Measurements from ENCODE around the gene DERA. TPM values are rescaled to one million over a fixed set of nuclear protein-coding genes. Genes with fewer than 3 reads are reported as not detected.

DERA gene
- total RNA-seq, result 20.2 TPM
- long read RNA-seq, transcript DERA-201 (9 exons, 1,705 nt), result major isoform, 34 of 41 reads
- long read RNA-seq, partial matches to known transcripts, result 5 of 41 reads
- long read RNA-seq, other reads (novel, unspliced or antisense), result 0 of 41 reads

DNA sequence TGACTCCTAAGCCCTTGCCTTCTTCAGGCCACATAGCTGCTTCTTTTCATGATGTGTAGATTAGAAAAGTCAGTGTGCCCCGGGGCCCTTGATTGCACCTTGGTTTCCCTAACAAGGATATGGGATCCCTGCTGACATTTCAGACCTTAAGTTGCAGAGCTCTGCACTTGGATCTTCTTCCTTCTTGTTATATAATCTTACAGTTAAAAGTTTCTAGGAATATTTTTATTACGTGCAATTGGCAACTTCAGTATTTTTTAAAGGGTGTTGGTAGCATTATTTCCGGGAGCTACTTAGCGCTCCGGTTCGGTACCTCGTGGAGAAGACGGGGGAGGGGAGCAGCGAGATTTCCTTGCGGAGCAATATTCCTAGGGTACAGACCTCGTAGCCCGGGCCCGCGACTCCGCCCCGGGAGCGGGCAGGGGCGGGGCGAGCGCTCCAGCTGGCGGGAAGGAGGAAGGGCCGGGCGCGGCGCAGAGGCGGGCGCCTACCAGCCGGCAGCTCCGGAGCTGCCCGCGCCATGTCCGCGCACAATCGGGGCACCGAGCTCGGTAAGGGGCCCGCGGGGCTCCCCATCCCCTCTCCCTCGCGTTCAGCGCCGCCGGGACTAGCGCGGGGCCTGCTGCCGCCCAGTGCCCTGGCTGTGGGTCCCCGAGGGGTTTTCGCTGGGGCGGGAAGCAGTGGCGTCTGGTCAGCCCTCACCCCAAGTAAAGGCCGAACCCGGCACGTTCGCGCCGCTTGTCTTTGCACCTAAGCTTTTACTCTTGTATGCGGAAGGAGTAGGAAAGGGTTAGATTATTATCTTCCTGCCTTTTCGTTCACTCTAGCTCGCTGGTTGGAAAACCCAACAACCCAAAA, at the start of gene DERA:
Gene DERA, plus strand, starts transcription at position 469 of the 858 bp plus-strand sequence. Its CDS starts 52 bp downstream, at position 521.
- H3K4me1 ChIP-seq, result peaks cover 25% of the 10 kb centered on the region
- intact Hi-C loops (cut with micrococcal nuclease), result no loop called here
- no peaks in the 10 kb centered on the region for H3K9me3 ChIP-seq (replicated peaks)
- H3K36me3 ChIP-seq, result peaks cover 12% of the 10 kb centered on the region
- peak within 1 kb of the TSS; percentile 86 for H3K27ac ChIP-seq (replicated peaks)
- peak; percentile 26 for TF ChIP-seq CTCF (IDR thresholded peaks at IDR 0.05; ENCODE audit: borderline replicate concordance)
- no peaks in the 10 kb centered on the region for H3K27me3 ChIP-seq (ENCODE audit: low read depth)
- H3K4me3 ChIP-seq, result peak within 1 kb of the TSS; percentile 73
- DNase-seq, result peak; percentile 85

GRCh38 chr12:15861404-15861803, 49.7 kb upstream of the DERA start:
- intact Hi-C loops (cut with micrococcal nuclease), result no loop called here
- H3K4me3 ChIP-seq, result no peak overlapping the region
- DNase-seq, result no peak

GRCh38 chr12:15862840-15863239, 48.3 kb upstream of the DERA start:
- H3K9me3 ChIP-seq (replicated peaks), result no peaks in the 10 kb centered on the region
- no peak overlapping the region for H3K4me3 ChIP-seq
- H3K4me1 ChIP-seq, result no peaks in the 10 kb centered on the region
- no peak for TF ChIP-seq CTCF (IDR thresholded peaks at IDR 0.05; ENCODE audit: borderline replicate concordance)
- DNase-seq, result no peak
- H3K36me3 ChIP-seq, result no peaks in the 10 kb centered on the region
- H3K27me3 ChIP-seq (ENCODE audit: low read depth), result peaks cover 14% of the 10 kb centered on the region
- H3K27ac ChIP-seq (replicated peaks), result no peak overlapping the region
- intact Hi-C loops (cut with micrococcal nuclease), result no loop called here

More at GRCh38 chr12:15861404-15861803, 49.7 kb upstream of the DERA start:
- Histone ChIP-seq H3K27me3 (ENCODE audit: low read depth) (peaks cover 14% of the 10 kb centered on the region), H3K36me3 (no peaks in the 10 kb centered on the region), H3K9me3 (replicated peaks) (no peaks in the 10 kb centered on the region), H3K27ac (replicated peaks) (no peak overlapping the region), H3K4me1 (no peaks in the 10 kb centered on the region)
- TF ChIP-seq CTCF (IDR thresholded peaks at IDR 0.05; ENCODE audit: borderline replicate concordance), result no peak

DNA sequence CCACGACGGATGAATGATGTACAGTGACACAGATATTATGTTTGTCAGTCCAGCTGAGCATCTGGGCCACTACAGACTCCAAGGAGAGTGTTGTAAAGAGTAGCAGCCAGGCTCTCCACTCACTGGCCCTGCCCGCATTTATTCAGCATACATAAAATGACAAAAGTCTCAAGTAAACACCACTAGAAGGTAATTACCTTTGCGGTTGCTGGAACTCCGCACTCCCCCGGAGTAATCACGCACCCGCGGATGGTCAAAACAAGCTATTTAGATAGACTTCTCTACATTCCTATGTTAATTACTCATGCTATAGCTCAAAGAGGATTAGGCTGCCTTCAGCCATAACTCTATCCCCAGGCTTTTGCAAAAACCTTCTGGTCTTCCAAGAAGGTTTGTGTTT, 47.8 kb upstream of the DERA start:
- no peak for TF ChIP-seq CTCF (IDR thresholded peaks at IDR 0.05; ENCODE audit: borderline replicate concordance)
- Histone ChIP-seq H3K4me1 (no peaks in the 10 kb centered on the region), H3K36me3 (no peaks in the 10 kb centered on the region), H3K27me3 (ENCODE audit: low read depth) (peaks cover 14% of the 10 kb centered on the region), H3K4me3 (no peak overlapping the region), H3K27ac (replicated peaks) (no peak overlapping the region), H3K9me3 (replicated peaks) (no peaks in the 10 kb centered on the region)
- intact Hi-C loops (cut with micrococcal nuclease), result no loop called here
- DNase-seq, result no peak

DNA sequence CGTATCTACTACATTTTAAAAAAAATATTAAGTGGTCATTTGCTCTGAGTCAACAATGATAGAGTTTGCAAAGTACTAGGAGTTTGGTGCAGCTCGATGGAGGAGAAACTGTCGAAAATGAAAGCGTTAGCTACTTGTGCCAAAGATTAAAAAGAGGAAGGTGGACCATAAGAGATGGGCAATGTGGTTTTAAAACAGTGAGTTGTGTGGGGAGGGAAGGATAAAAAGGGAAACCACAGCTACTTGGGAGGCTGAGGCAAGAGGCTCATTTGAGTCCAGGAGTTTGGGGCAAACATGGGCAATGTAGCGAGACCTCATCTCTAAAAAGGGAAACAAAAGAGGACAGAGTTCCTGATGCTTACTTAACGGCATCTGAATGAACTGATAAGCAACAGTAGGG, 47.1 kb upstream of the DERA start:
- Histone ChIP-seq H3K9me3 (replicated peaks) (no peaks in the 10 kb centered on the region), H3K4me3 (no peak overlapping the region), H3K4me1 (no peaks in the 10 kb centered on the region), H3K27me3 (ENCODE audit: low read depth) (peaks cover 10% of the 10 kb centered on the region), H3K36me3 (no peaks in the 10 kb centered on the region), H3K27ac (replicated peaks) (no peak overlapping the region)
- DNase-seq, result no peak
- intact Hi-C loops (cut with micrococcal nuclease), result no loop called here
- no peak for TF ChIP-seq CTCF (IDR thresholded peaks at IDR 0.05; ENCODE audit: borderline replicate concordance)
